OCI-LY7 (cell line): ENCODE measurements around the gene NR5A2. TPM values are rescaled to one million over a fixed set of nuclear protein-coding genes. Genes with fewer than 3 reads are reported as not detected.

Source experiments
- BruUV-seq: library from RNA; stranded (reverse); fragments of 400-500 nt; replicated peaks from 2 replicates; lab custom pipeline; 2021; lab: Mats Ljungman, UMichigan
- CTCF ChIA-PET: fragments of 300-600 bp; sonication (Branson Sonifier 250); formaldehyde crosslinking; loops from one replicate; lab custom pipeline; 2022; ENCODE audit warnings: antibody characterized with exemption; ENCODE audit not compliant: unreplicated experiment; lab: Charles Lee
- POLR2A ChIA-PET: fragments of 300-600 bp; sonication (Branson Sonifier 250); formaldehyde crosslinking; loops from one replicate; lab custom pipeline; 2022; ENCODE audit warnings: antibody characterized with exemption; lab: Charles Lee
- DNase-seq: peaks from one replicate; pipeline ENCODE4 v3.0.0-alpha.2; 2015; ENCODE audit warnings: low spot score
- H2AFZ ChIP-seq: fragments of 200-600 bp; sonication (generic), shearing (Covaris generic); 2 replicates; pipeline ENCODE4 v1.6.1; 2014; ENCODE audit warnings: mild to moderate bottlenecking, antibody characterized with exemption, low read length, moderate library complexity
- H3K27ac ChIP-seq: fragments of 200-600 bp; sonication (generic); 2 replicates; pipeline ENCODE4 v1.5.1; 2014; ENCODE audit warnings: mixed run types, low read depth, mild to moderate bottlenecking, moderate library complexity, low read length, inconsistent platforms; ENCODE audit not compliant: poor library complexity, severe bottlenecking
- H3K36me3 ChIP-seq: fragments of 200-600 bp; sonication (generic); 2 replicates; pipeline ENCODE4 v1.6.1; 2014; ENCODE audit warnings: mild to moderate bottlenecking, antibody characterized with exemption, low read length, moderate library complexity, mixed read lengths; ENCODE audit not compliant: insufficient read depth
- H3K4me1 ChIP-seq: fragments of 200-600 bp; sonication (generic); 2 replicates; pipeline ENCODE4 v1.5.1; 2014; ENCODE audit warnings: mild to moderate bottlenecking, low read length; ENCODE audit not compliant: insufficient read depth, poor library complexity, severe bottlenecking
- H3K4me2 ChIP-seq: fragments of 200-600 bp; sonication (generic); 2 replicates; pipeline ENCODE4 v1.6.1; 2014; ENCODE audit warnings: mild to moderate bottlenecking, low read length
- H3K4me3 ChIP-seq: fragments of 200-600 bp; sonication (generic); 2 replicates; pipeline ENCODE4 v1.5.1; 2014; ENCODE audit warnings: mild to moderate bottlenecking, low read depth, low read length; ENCODE audit not compliant: poor library complexity, severe bottlenecking
- H3K79me2 ChIP-seq: fragments of 200-600 bp; sonication (generic); 2 replicates; pipeline ENCODE4 v1.6.1; 2016; ENCODE audit warnings: low read depth, mild to moderate bottlenecking, low read length, moderate library complexity, mixed read lengths; ENCODE audit not compliant: insufficient read depth
- H3K9me2 ChIP-seq: fragments of 200-600 bp; sonication (generic); 2 replicates; pipeline ENCODE4 v1.6.1; 2016; ENCODE audit warnings: mild to moderate bottlenecking, low read length, mixed read lengths; ENCODE audit not compliant: insufficient read depth
- H3K9me3 ChIP-seq: fragments of 200-600 bp; sonication (generic); 2 replicates; pipeline ENCODE4 v1.6.1; 2014; ENCODE audit warnings: mild to moderate bottlenecking, mixed run types, low read length, mixed read lengths
- H4K20me1 ChIP-seq: fragments of 200-600 bp; sonication (generic); 2 replicates; pipeline ENCODE4 v1.6.1; 2014; ENCODE audit warnings: mild to moderate bottlenecking, antibody characterized with exemption, low read length, moderate library complexity, mixed read lengths; ENCODE audit not compliant: insufficient read depth
- CTCF ChIP-seq: fragments of 200-600 bp; sonication (generic); conservative IDR thresholded peaks from 2 replicates; pipeline ENCODE4 v1.5.1; 2014; ENCODE audit warnings: mild to moderate bottlenecking, antibody characterized with exemption, low read length, moderate library complexity, mixed read lengths
- EZH2phosphoT487 ChIP-seq: fragments of 200-600 bp; sonication (generic); IDR thresholded peaks from 2 replicates; pipeline ENCODE4 v1.6.1; 2018; ENCODE audit warnings: low read depth, borderline replicate concordance, mild to moderate bottlenecking, mixed run types, antibody characterized with exemption, low read length, moderate library complexity, mixed read lengths
- intact Hi-C: fragments of 100-400 bp; cut with micrococcal nuclease; formaldehyde crosslinking; loops from one replicate; pipeline ENCODE4 v1.10.0; 2022; ENCODE audit not compliant: unreplicated experiment
- total RNA-seq, 2 experiments: library from RNA; depleted of rRNA in 1 of 2; stranded (reverse); fragments of >200 nt in 1 of 2; shearing (Covaris generic) in 1 of 2; gene quantifications; 2 replicates each; pipeline ENCODE4 v1.2.3, GENCODE V29; 2014 to 2022

NR5A2 gene
- total RNA-seq, 2 experiments from 2014 or later = 2.3 to 3.9 TPM

GRCh38 chr1:200143347-200143746 lies 115.8 kb downstream of the NR5A2 start:
- no peaks in the 10 kb centered on the region for H4K20me1 ChIP-seq
- no TSS peak for BruUV-seq
- no peaks in the 10 kb centered on the region for H3K9me2 ChIP-seq
- peaks cover 12% of the 10 kb centered on the region for H3K4me1 ChIP-seq
- ChIA-PET CTCF (interaction anchor here (0.5 to 1.4 kb wide), 3 partner anchors 10 to 15 kb away, joined by 3 to 5 read pairs (median 4); no protein-coding TSS in a partner anchor), POLR2A (interaction anchor here (0.6 to 1.9 kb wide), 5 partner anchors 10 to 1520 kb away, joined by 3 to 8 read pairs (median 3); no protein-coding TSS in a partner anchor)
- H3K79me2 ChIP-seq = no peaks in the 10 kb centered on the region
- H3K4me2 ChIP-seq = no peak overlapping the region
- no peak overlapping the region for H3K27ac ChIP-seq
- H3K36me3 ChIP-seq = no peaks in the 10 kb centered on the region
- no peak for DNase-seq
- H3K4me3 ChIP-seq = no peak overlapping the region
- TF ChIP-seq EZH2phosphoT487 = no peak
- no peak for TF ChIP-seq CTCF
- peak overlapping the region; percentile 21; the same call in 1 of the 2 replicates for H2AFZ ChIP-seq
- H3K9me3 ChIP-seq = no peaks in the 10 kb centered on the region
- intact Hi-C loops = no loop called here

GRCh38 chr1:200146100-200146499 lies 118.6 kb downstream of the NR5A2 start:
- Histone ChIP-seq H3K4me2 (no peak overlapping the region), H4K20me1 (no peaks in the 10 kb centered on the region), H3K9me3 (no peaks in the 10 kb centered on the region), H3K9me2 (no peaks in the 10 kb centered on the region), H3K4me3 (no peak overlapping the region), H3K27ac (no peak overlapping the region), H3K36me3 (no peaks in the 10 kb centered on the region), H3K79me2 (no peaks in the 10 kb centered on the region), H2AFZ (peak overlapping the region; percentile 11; the same call in 1 of the 2 replicates), H3K4me1 (peaks cover 12% of the 10 kb centered on the region)
- no peak for DNase-seq
- ChIA-PET POLR2A (interaction anchor here (0.5 to 1.2 kb wide), 7 partner anchors 14 to 233 kb away, joined by 3 to 6 read pairs (median 3); no protein-coding TSS in a partner anchor), CTCF (no interaction called here)
- no TSS peak for BruUV-seq
- TF ChIP-seq EZH2phosphoT487 = no peak
- TF ChIP-seq CTCF = no peak
- intact Hi-C loops = no loop called here

- no peak overlapping the region for H3K4me3 ChIP-seq
- H3K4me1 ChIP-seq = peaks cover 10% of the 10 kb centered on the region
- no peaks in the 10 kb centered on the region for H4K20me1 ChIP-seq
- POLR2A ChIA-PET = interaction anchor here (1.0 to 1.1 kb wide), 2 partner anchors 80 to 95 kb away, joined by 3 read pairs; no protein-coding TSS in a partner anchor
- H3K4me2 ChIP-seq = no peak overlapping the region
- H3K27ac ChIP-seq = no peak overlapping the region
- H3K36me3 ChIP-seq = no peaks in the 10 kb centered on the region
- no TSS peak for BruUV-seq
- no peak for DNase-seq
- TF ChIP-seq EZH2phosphoT487 = no peak
- no peak for TF ChIP-seq CTCF
- no peaks in the 10 kb centered on the region for H3K79me2 ChIP-seq
- H2AFZ ChIP-seq = no peak overlapping the region
- intact Hi-C loops = no loop called here
- no peaks in the 10 kb centered on the region for H3K9me3 ChIP-seq
- CTCF ChIA-PET = no interaction called here
- no peaks in the 10 kb centered on the region for H3K9me2 ChIP-seq
Measured at GRCh38 chr1:200147094-200147493, 119.6 kb downstream of the NR5A2 start.
